IMR-90 (cell line): Measurements from ENCODE around the gene IBA57.

Experiments
- CEBPB ChIP-seq: IDR thresholded peaks from 2 replicates; pipeline ENCODE4 v1.6.1; 2012; ENCODE audit warnings: low read depth, low read length, improper control_type of control experiment
- CTCF ChIP-seq: conservative IDR thresholded peaks from 2 replicates; pipeline ENCODE4 v1.5.1; 2012; ENCODE audit warnings: mild to moderate bottlenecking, low read depth, low read length, improper control_type of control experiment
- MAFK ChIP-seq: IDR thresholded peaks from 2 replicates; pipeline ENCODE4 v1.6.1; 2012; ENCODE audit warnings: low read depth, low read length, improper control_type of control experiment
- MXI1 ChIP-seq: IDR thresholded peaks from 2 replicates; pipeline ENCODE4 v1.6.1; 2012; ENCODE audit warnings: low read depth, mild to moderate bottlenecking, low read length, moderate library complexity, borderline replicate concordance
- POLR2A ChIP-seq: IDR thresholded peaks from 2 replicates; pipeline ENCODE4 v1.6.1; 2012; ENCODE audit warnings: mild to moderate bottlenecking, low read depth, low read length
- RAD21 ChIP-seq: IDR thresholded peaks from 2 replicates; pipeline ENCODE4 v1.6.1; 2012; ENCODE audit warnings: low read length, improper control_type of control experiment
- USF2 ChIP-seq: fragments of 150-350 bp; IDR thresholded peaks from 2 replicates; pipeline ENCODE4 v1.6.1; 2017; ENCODE audit warnings: mild to moderate bottlenecking, antibody characterized with exemption, low read length, low read depth

- no peak for TF ChIP-seq CTCF
- TF ChIP-seq MAFK: no peak
- TF ChIP-seq MXI1: no peak
- no peak for TF ChIP-seq POLR2A
- no peak for TF ChIP-seq RAD21
- TF ChIP-seq USF2: no peak
- TF ChIP-seq CEBPB: no peak
Observed at GRCh38 chr1:228117335-228117734, 48.3 kb upstream of the IBA57 start.
